Psoas muscle (tissue), 8 donors: ENCODE measurements around the gene PSAT1. TPM values are rescaled to one million over a fixed set of nuclear protein-coding genes. Genes with fewer than 3 reads are reported as not detected.

Experiments
- ATAC-seq, 4 donors: fragments of 200-7000 bp; cut with Tn5 transposase; one replicate each; pipeline ENCODE4 v1.9.1; 2020; ENCODE audit warnings: moderate library complexity in 3 of 4, mild to moderate bottlenecking in 2 of 4
- DNase-seq, 2 donors: peaks; one replicate each; pipeline ENCODE4 v3.0.0-alpha.2; 2020
- H3K27ac ChIP-seq: fragments of 200-600 bp; one replicate; pipeline ENCODE4 v1.8.0; 2022
- H3K27me3 ChIP-seq, 3 donors: fragments of 200-600 bp in 1 of 3; one replicate each; pipeline versions ENCODE4 v1.6.1 to v1.8.0; 2013 to 2022; ENCODE audit warnings: low read length in 2 of 3, mild to moderate bottlenecking in 2 of 3, moderate library complexity in 1 of 3; ENCODE audit not compliant: insufficient read depth in 3 of 3
- H3K36me3 ChIP-seq, 2 donors: fragments of 200-600 bp in 1 of 2; one replicate each; pipeline versions ENCODE4 v1.6.1 to v1.8.0; 2013 to 2022; ENCODE audit warnings: low read depth in 1 of 2, mild to moderate bottlenecking in 1 of 2, moderate library complexity in 1 of 2; ENCODE audit not compliant: insufficient read depth in 1 of 2
- H3K4me1 ChIP-seq: fragments of 200-600 bp; one replicate; pipeline ENCODE4 v1.8.0; 2022
- H3K4me3 ChIP-seq: fragments of 200-600 bp; one replicate; pipeline ENCODE4 v1.8.0; 2022; ENCODE audit warnings: mild to moderate bottlenecking
- H3K9me3 ChIP-seq: fragments of 200-600 bp; one replicate; pipeline ENCODE4 v1.8.0; 2022
- WGBS, 3 donors: extraction: QIAGEN DNeasy Blood & Tissue Kit; methylation state at CpG; one replicate each; pipeline versions ENCODE4 v1.1.6 to v1.1.7; 2013; 5-methylcytosine and 5-hydroxymethylcytosine counted together
- intact Hi-C, 2 donors: fragments of 100-400 bp; cut with DNase I; formaldehyde crosslinking; loops; one replicate each; pipeline versions ENCODE4 v1.11.0 to v1.14.2; 2022
- polyA plus RNA-seq, 3 donors: library from polyadenylated mRNA; stranded (reverse); fragments of 200-250 nt; gene quantifications; one replicate each; pipeline ENCODE4 v1.2.3, GENCODE V29; 2013
- total RNA-seq, 4 donors: library from RNA; stranded (reverse); fragmentation: NEBNext Ultra II Directional in 2 of 4; extraction: Animal tissue kit (Norgen Biotek cat#: 25700) in 2 of 4; gene quantifications; one replicate each; pipeline versions ENCODE4 v1.2.1 to v1.2.4, GENCODE V29; 2021 to 2023
- TF ChIP-seq, protein P1 (sequence below): fragments of 200-600 bp; IDR thresholded peaks from one replicate; pipeline ENCODE4 v1.8.0; 2022; ENCODE audit warnings: antibody characterized with exemption
- donor health status: healthy with polysubstance abuse.
- donor health status: DM: no; HTN: no; CAD: no; lungs with moderate emphysema.
- donor health status: Bipolar disorder and iron deficiency.
- donor health status: healthy.
- donor health status: DM: yes; HTN: yes; CAD: no.
- donor health status: DM: no; HTN: no; CAD: no.
- donor health status: DM: no; HTN: no; CAD: no.
- donor health status: DM: yes; HTN: yes; CAD: no.

Gene PSAT1
- total and polyA plus RNA-seq, 7 donors = 0.15 to 2.0 (median 0.53) TPM

DNA sequence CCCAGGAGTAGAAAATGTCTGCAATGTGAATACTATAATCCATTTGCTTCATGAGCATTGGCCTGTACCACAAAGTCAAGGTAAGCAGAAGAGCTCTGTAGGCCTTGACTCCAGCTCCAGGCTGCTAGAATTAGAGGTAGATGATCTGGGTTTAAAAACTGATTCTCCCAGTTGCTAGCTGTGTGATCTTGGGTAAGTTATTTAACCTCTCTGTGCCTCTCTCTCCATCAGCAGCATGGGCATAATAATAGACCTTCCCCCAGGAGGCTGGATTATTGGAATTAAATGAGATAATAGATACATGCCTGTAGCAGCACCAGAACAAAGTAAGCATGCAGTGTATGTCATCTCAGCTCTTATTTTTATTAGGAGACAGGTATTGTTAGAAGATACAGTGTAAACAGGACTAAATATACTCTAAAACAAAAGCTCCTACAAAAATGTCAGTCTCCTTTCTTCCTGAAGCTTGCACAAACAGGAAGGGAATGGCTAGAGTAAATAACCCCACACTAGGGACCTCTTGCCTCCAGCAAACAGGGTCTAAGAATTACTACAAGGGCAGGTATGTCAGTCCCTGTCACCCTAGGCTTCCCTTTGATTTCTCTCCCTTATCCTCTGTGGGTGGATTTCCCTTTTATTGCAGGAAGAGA lies 57.5 kb downstream of the PSAT1 start:
- TF ChIP-seq, protein P1, sequence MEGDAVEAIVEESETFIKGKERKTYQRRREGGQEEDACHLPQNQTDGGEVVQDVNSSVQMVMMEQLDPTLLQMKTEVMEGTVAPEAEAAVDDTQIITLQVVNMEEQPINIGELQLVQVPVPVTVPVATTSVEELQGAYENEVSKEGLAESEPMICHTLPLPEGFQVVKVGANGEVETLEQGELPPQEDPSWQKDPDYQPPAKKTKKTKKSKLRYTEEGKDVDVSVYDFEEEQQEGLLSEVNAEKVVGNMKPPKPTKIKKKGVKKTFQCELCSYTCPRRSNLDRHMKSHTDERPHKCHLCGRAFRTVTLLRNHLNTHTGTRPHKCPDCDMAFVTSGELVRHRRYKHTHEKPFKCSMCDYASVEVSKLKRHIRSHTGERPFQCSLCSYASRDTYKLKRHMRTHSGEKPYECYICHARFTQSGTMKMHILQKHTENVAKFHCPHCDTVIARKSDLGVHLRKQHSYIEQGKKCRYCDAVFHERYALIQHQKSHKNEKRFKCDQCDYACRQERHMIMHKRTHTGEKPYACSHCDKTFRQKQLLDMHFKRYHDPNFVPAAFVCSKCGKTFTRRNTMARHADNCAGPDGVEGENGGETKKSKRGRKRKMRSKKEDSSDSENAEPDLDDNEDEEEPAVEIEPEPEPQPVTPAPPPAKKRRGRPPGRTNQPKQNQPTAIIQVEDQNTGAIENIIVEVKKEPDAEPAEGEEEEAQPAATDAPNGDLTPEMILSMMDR = no peak
- Histone ChIP-seq H3K36me3 (no peaks in the 10 kb centered on the region), H3K4me1 (no peaks in the 10 kb centered on the region), H3K27me3 (no peaks in the 10 kb centered on the region), H3K27ac (no peak overlapping the region), H3K4me3 (no peak overlapping the region), H3K9me3 (no peaks in the 10 kb centered on the region)
- no peak for DNase-seq
- ATAC-seq = no peak
- intact Hi-C loops = no loop called here

DNA sequence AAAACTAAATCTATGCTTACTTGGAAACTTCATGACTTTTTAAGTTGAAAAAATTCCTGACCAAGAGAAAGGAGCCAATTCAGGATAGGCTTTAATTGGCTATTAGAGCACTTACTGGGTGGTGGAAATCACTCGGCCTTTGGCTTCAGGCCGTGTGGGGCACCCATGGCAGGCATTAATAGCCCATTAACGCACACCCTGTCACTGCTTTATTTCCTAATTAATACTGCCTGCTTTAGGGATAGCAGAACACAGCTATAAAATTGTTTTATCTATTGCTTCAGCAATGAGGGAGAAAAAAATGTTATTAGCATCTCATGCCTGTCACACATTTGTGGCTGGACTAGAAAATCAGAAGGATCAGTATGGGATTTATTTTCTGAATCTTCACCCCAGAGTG lies 58.1 kb downstream of the PSAT1 start:
- ATAC-seq = no peak
- intact Hi-C loops = no loop called here
- H3K9me3 ChIP-seq = no peaks in the 10 kb centered on the region
- H3K36me3 ChIP-seq = no peaks in the 10 kb centered on the region
- DNase-seq = no peak
- H3K4me1 ChIP-seq = no peaks in the 10 kb centered on the region
- no peak overlapping the region for H3K4me3 ChIP-seq
- TF ChIP-seq, protein P1 = no peak
- 41 to 51% (median 47%) methylated on average over 3 of the region's 3 CpGs for WGBS, 3 donors
- no peaks in the 10 kb centered on the region for H3K27me3 ChIP-seq
- H3K27ac ChIP-seq = no peak overlapping the region

DNA sequence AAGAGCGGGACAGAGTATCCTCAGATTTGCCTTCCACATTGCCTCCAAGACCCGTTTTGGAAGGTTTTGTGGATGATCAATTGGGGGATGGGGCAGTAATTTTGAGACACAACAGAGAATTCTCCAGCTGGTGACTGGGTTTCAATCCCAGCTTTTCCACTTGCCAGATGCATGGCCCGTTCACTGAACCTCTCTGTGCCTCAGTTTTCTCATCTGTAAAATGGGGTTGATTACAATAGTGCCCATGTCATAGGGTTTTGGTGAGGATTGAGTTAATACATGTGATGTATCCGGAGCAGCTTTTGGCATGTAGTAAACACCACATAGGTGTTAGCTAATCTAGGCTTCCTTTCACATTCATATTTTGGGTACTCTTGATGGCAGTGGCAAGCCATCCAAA lies 59.7 kb downstream of the PSAT1 start:
- intact Hi-C loops = no loop called here
- no peak overlapping the region for H3K4me3 ChIP-seq
- no peak for ATAC-seq

DNA sequence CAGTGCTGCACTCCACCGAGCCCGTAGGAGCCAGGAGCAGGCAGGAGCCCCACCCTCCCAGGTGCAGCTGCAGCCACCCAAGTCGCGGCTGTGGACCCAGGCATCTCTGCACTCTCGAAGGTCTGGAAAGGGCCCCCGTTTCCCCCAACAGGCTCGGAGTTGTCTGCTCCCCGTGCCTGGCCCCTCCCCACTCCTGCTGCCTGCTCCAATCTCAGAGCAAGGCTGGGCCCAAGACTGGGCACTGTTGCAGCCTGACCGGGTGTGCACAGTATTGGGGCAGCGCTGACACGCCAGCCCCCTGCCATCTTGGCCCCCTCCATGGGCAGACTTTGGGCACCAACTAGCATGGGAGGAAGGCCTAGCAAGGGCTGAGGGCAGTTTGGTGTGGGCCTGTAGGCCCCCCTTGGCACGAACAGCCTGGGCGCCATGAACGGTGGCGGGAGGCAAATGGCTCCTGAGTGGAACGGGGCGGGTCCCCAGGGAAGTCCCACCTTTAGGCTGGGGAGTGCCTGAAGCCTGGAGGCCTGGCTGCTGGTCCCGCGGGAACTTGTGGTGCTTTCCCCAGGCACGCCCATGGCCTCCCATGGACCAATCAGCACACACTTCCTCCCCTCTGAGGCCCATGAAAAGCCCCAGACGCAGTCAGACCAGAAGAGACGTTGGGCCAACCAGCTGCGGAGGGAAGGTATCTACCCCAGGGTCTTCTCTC lies 60.4 kb downstream of the PSAT1 start:
- DNase-seq (no peak), ATAC-seq (no peak)
- no peak overlapping the region for H3K27ac ChIP-seq
- TF ChIP-seq, protein P1 = no peak
- H3K27me3 ChIP-seq = no peaks in the 10 kb centered on the region
- no peak overlapping the region for H3K4me3 ChIP-seq
- no peaks in the 10 kb centered on the region for H3K9me3 ChIP-seq
- no peaks in the 10 kb centered on the region for H3K4me1 ChIP-seq
- WGBS, 3 donors = 93 to 96% (median 94%) methylated on average over 20 to 23 of the region's 23 CpGs
- intact Hi-C loops = no loop called here
- no peaks in the 10 kb centered on the region for H3K36me3 ChIP-seq

More for the DNA sequence above, 59.7 kb downstream of the PSAT1 start:
- no peak overlapping the region for H3K27ac ChIP-seq
- no peaks in the 10 kb centered on the region for H3K4me1 ChIP-seq
- H3K9me3 ChIP-seq = no peaks in the 10 kb centered on the region
- no peaks in the 10 kb centered on the region for H3K27me3 ChIP-seq
- H3K36me3 ChIP-seq = no peaks in the 10 kb centered on the region
- TF ChIP-seq, protein P1 = no peak
- 58 to 89% (median 89%) methylated on average over 4 of the region's 4 CpGs for WGBS, 3 donors
- DNase-seq = no peak
